SK-N-SH (cell line): ENCODE data around the gene YEATS4. TPM values are rescaled to one million over a fixed set of nuclear protein-coding genes. Genes with fewer than 3 reads are reported as not detected.

Experiments
- CTCF ChIA-PET: fragments of 300-600, 350-600 bp; formaldehyde crosslinking; extraction: SDS; loops from one replicate; lab custom pipeline; 2021; lab: Yijun Ruan, JAX
- POLR2A ChIA-PET: fragments of 350-600 bp; sonication (Branson Sonifier 250); formaldehyde crosslinking; extraction: SDS; loops from one replicate; lab custom pipeline; 2020; ENCODE audit warnings: antibody characterized with exemption, inconsistent platforms; lab: Yijun Ruan, JAX
- DNase-seq: peaks from one replicate; pipeline ENCODE4 v3.0.0; 2012
- H2AFZ ChIP-seq: fragments of 200-600 bp; sonication (generic); 2 replicates; pipeline ENCODE4 v1.8.1; 2016; ENCODE audit warnings: antibody characterized with exemption, mild to moderate bottlenecking, low read depth
- H3F3A ChIP-seq: fragments of 200-600 bp; sonication (generic); replicated peaks from 2 replicates; pipeline ENCODE3; 2016; ENCODE audit warnings: antibody characterized with exemption, mild to moderate bottlenecking; ENCODE audit not compliant: insufficient read depth
- H3K27ac ChIP-seq, 2 experiments: fragments of 200-500 bp in 1 of 2; fragments of 200-600 bp in 1 of 2; sonication (Bioruptor generic) in 1 of 2; sonication (generic), shearing (Covaris generic) in 1 of 2; 2 replicates each; pipeline versions ENCODE4 v1.5.1 to v1.6.1; 2014 to 2016; ENCODE audit warnings: low read depth in 2 of 2, inconsistent platforms in 1 of 2, low read length in 1 of 2, mild to moderate bottlenecking in 1 of 2, mixed read lengths in 1 of 2
- H3K27me3 ChIP-seq: fragments of 200-600 bp; sonication (generic), shearing (Covaris generic); 2 replicates; pipeline ENCODE4 v1.6.1; 2016; ENCODE audit warnings: mixed run types; ENCODE audit not compliant: insufficient read depth
- H3K36me3 ChIP-seq, 2 experiments: fragments of 200-500 bp in 1 of 2; fragments of 200-600 bp in 1 of 2; sonication (Bioruptor generic) in 1 of 2; sonication (generic) in 1 of 2; replicated peaks in 1 of 2; 2 replicates each; pipeline versions ENCODE3 to v1.5.1; 2014 to 2016; ENCODE audit warnings: low read length in 1 of 2, mild to moderate bottlenecking in 1 of 2; ENCODE audit not compliant: insufficient read depth in 2 of 2, control insufficient read depth in 1 of 2
- H3K4me1 ChIP-seq, 2 experiments: fragments of 200-500 bp in 1 of 2; fragments of 200-600 bp in 1 of 2; sonication (Bioruptor generic) in 1 of 2; sonication (generic), shearing (Covaris generic) in 1 of 2; 2 replicates each; pipeline versions ENCODE4 v1.5.1 to v1.6.1; 2014 to 2016; ENCODE audit warnings: low read depth in 1 of 2, low read length in 1 of 2, mixed run types in 1 of 2; ENCODE audit not compliant: insufficient read depth in 2 of 2, control insufficient read depth in 1 of 2
- H3K4me2 ChIP-seq: fragments of 200-600 bp; sonication (generic), shearing (Covaris generic); 2 replicates; pipeline ENCODE4 v1.6.1; 2017; ENCODE audit warnings: mixed run types
- H3K4me3 ChIP-seq, 2 experiments: fragments of 200-500 bp in 1 of 2; fragments of 200-600 bp in 1 of 2; sonication (Bioruptor generic) in 1 of 2; sonication (generic), shearing (Covaris generic) in 1 of 2; 2 replicates each; pipeline versions ENCODE4 v1.5.1 to v1.8.1; 2014 to 2016; ENCODE audit warnings: low read depth in 2 of 2, inconsistent platforms in 1 of 2, low read length in 1 of 2, mild to moderate bottlenecking in 1 of 2, mixed read lengths in 1 of 2, moderate library complexity in 1 of 2
- H3K79me2 ChIP-seq: fragments of 200-600 bp; sonication (generic); 2 replicates; pipeline ENCODE4 v1.8.1; 2017; ENCODE audit warnings: mild to moderate bottlenecking; ENCODE audit not compliant: insufficient read depth
- H3K9ac ChIP-seq: fragments of 200-600 bp; sonication (generic); 2 replicates; pipeline ENCODE4 v1.6.1; 2017; ENCODE audit warnings: mixed run types
- H3K9me2 ChIP-seq: fragments of 200-600 bp; sonication (generic); 2 replicates; pipeline ENCODE4 v1.6.1; 2017; ENCODE audit warnings: mixed run types
- H3K9me3 ChIP-seq: fragments of 200-600 bp; sonication (generic); 2 replicates; pipeline ENCODE4 v1.6.1; 2017; ENCODE audit warnings: mixed run types, mild to moderate bottlenecking, moderate library complexity
- H4K20me1 ChIP-seq: fragments of 200-600 bp; sonication (generic); 2 replicates; pipeline ENCODE4 v1.6.1; 2017; ENCODE audit warnings: mild to moderate bottlenecking, mixed run types; ENCODE audit not compliant: insufficient read depth
- EP300 ChIP-seq, 2 experiments: IDR thresholded peaks; 2 replicates each; pipeline versions ENCODE4 v1.4.0 to v1.6.1; 2012; ENCODE audit warnings: borderline replicate concordance in 1 of 2, low read depth in 1 of 2, low read length in 1 of 2
- FOXM1 ChIP-seq: IDR thresholded peaks from 2 replicates; pipeline ENCODE4 v1.4.0; 2012; ENCODE audit warnings: low read depth, mild to moderate bottlenecking
- GATA2 ChIP-seq: sonication (generic); formaldehyde crosslinking; IDR thresholded peaks from 2 replicates; pipeline ENCODE4 v1.5.0; 2020; ENCODE audit warnings: mild to moderate bottlenecking, missing genetic modification reagents
- MEF2A ChIP-seq: IDR thresholded peaks from 2 replicates; pipeline ENCODE4 v1.4.0; 2012; ENCODE audit warnings: low read depth, borderline replicate concordance
- RAD21 ChIP-seq: IDR thresholded peaks from 2 replicates; pipeline ENCODE4 v1.6.1; 2012; ENCODE audit warnings: mild to moderate bottlenecking, low read length
- REST ChIP-seq: IDR thresholded peaks from 2 replicates; pipeline ENCODE4 v1.6.1; 2012; ENCODE audit warnings: mild to moderate bottlenecking, low read depth, low read length, moderate library complexity
- RXRA ChIP-seq: IDR thresholded peaks from 2 replicates; pipeline ENCODE4 v1.4.0; 2012; ENCODE audit warnings: low read depth, mild to moderate bottlenecking, borderline replicate concordance
- SIN3A ChIP-seq: IDR thresholded peaks from 2 replicates; pipeline ENCODE4 v1.6.1; 2012; ENCODE audit warnings: low read depth, mild to moderate bottlenecking, low read length, moderate library complexity, borderline replicate concordance
- TAF1 ChIP-seq: IDR thresholded peaks from 2 replicates; pipeline ENCODE4 v1.6.1; 2012; ENCODE audit warnings: low read depth, mild to moderate bottlenecking, low read length, moderate library complexity, borderline replicate concordance
- TCF12 ChIP-seq: IDR thresholded peaks from 2 replicates; pipeline ENCODE4 v1.4.0; 2012
- WGBS: methylation state at CpG from one replicate; pipeline ENCODE4 v1.1.6; 2017; ENCODE audit warnings: low lambda C conversion rate; 5-methylcytosine and 5-hydroxymethylcytosine counted together
- polyA plus RNA-seq, 3 experiments: library from polyadenylated mRNA; depleted of rRNA; stranded (reverse); fragments of >200 nt; gene quantifications; 2 replicates each; pipeline ENCODE4 v1.2.3, GENCODE V29; 2012
- TF ChIP-seq, protein P1 (sequence below): IDR thresholded peaks from 2 replicates; pipeline ENCODE4 v1.4.0; 2012; ENCODE audit warnings: low read depth, borderline replicate concordance
- TF ChIP-seq, protein P2 (sequence below): fragments of 150-350 bp; IDR thresholded peaks from 2 replicates; pipeline ENCODE4 v1.6.1; 2017; ENCODE audit warnings: antibody characterized with exemption, low read length, low read depth, borderline replicate concordance
- TF ChIP-seq, protein P3 (sequence below): IDR thresholded peaks from 2 replicates; pipeline ENCODE4 v1.4.0; 2012; ENCODE audit warnings: low read depth, borderline replicate concordance

The YEATS4 gene
- polyA plus RNA-seq, 1 of the 3 experiments (the other 2 are of a cell fraction) = 11.4 TPM

DNA sequence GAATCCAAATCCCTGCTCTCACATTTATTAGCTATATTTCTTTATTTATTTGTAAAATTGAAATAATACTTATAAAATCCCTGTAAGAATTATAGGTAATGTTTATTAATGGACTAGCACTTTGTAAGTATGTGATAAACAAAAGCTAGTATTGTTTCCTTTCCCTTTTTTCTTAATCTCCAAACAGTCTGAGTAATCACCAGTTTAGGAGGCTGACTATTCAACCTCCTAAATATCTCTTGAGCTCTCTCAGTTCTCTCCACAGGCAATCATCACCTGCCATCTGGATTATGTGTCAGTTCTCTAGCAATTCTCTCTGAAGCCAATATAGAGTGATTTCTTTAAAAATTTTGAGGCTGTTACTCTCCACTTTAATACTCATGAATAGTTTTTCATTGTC, 20.6 kb upstream of the YEATS4 start:
- Histone ChIP-seq H3K9me3 (no peaks in the 10 kb centered on the region), H3K27ac (no peak overlapping the region), H3K27me3 (no peaks in the 10 kb centered on the region; the same call in 1 of the 2 replicates)
- no peak for TF ChIP-seq REST
- no peak for TF ChIP-seq EP300 (IDR thresholded peaks at IDR 0.05; ENCODE audit: borderline replicate concordance in 1 of 2, low read depth in 1 of 2, low read length in 1 of 2)
- TF ChIP-seq, all 33 proteins: peak for 0
- no peak for DNase-seq
- Histone ChIP-seq H2AFZ (no peak overlapping the region), H3K4me3 (no peak overlapping the region), H3K79me2 (no peaks in the 10 kb centered on the region), H3K4me1 (no peaks in the 10 kb centered on the region), H4K20me1 (no peaks in the 10 kb centered on the region), H3F3A (no peaks in the 10 kb centered on the region), H3K9ac (no peak overlapping the region), H3K4me2 (no peak overlapping the region), H3K36me3 (no peaks in the 10 kb centered on the region), H3K9me2 (no peaks in the 10 kb centered on the region)
- POLR2A ChIA-PET = no interaction called here
- CTCF ChIA-PET = interaction anchor here (1.1 to 1.4 kb wide), 2 partner anchors 20 to 106 kb away, joined by 3 read pairs; no protein-coding TSS in a partner anchor

- H3K4me1 ChIP-seq = no peaks in the 10 kb centered on the region
- no peak overlapping the region for H2AFZ ChIP-seq
- WGBS = 55% methylated on average over 2 of the region's 2 CpGs
- no peaks in the 10 kb centered on the region for H3K9me2 ChIP-seq
- ChIA-PET CTCF (interaction anchor here (0.9 kb wide), 1 partner anchor 49 kb away, joined by 3 read pairs; no protein-coding TSS in a partner anchor), POLR2A (no interaction called here)
- H4K20me1 ChIP-seq = no peaks in the 10 kb centered on the region
- H3K27me3 ChIP-seq = no peaks in the 10 kb centered on the region; the same call in 1 of the 2 replicates
- no peaks in the 10 kb centered on the region for H3F3A ChIP-seq
- H3K9me3 ChIP-seq = no peaks in the 10 kb centered on the region
- no peak overlapping the region for H3K4me2 ChIP-seq
- no peak overlapping the region for H3K27ac ChIP-seq
- DNase-seq = no peak
- H3K4me3 ChIP-seq = no peak overlapping the region
- no peaks in the 10 kb centered on the region for H3K36me3 ChIP-seq
- no peak overlapping the region for H3K9ac ChIP-seq
- TF ChIP-seq SIN3A (no peak), FOXM1 (no peak), MEF2A (no peak), TCF12 (no peak), TAF1 (no peak), RXRA (no peak), REST (no peak), GATA2 (CRISPR knock-in tag) (no peak), RAD21 (no peak)
- TF ChIP-seq, protein P1, sequence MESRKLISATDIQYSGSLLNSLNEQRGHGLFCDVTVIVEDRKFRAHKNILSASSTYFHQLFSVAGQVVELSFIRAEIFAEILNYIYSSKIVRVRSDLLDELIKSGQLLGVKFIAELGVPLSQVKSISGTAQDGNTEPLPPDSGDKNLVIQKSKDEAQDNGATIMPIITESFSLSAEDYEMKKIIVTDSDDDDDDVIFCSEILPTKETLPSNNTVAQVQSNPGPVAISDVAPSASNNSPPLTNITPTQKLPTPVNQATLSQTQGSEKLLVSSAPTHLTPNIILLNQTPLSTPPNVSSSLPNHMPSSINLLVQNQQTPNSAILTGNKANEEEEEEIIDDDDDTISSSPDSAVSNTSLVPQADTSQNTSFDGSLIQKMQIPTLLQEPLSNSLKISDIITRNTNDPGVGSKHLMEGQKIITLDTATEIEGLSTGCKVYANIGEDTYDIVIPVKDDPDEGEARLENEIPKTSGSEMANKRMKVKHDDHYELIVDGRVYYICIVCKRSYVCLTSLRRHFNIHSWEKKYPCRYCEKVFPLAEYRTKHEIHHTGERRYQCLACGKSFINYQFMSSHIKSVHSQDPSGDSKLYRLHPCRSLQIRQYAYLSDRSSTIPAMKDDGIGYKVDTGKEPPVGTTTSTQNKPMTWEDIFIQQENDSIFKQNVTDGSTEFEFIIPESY = no peak
- TF ChIP-seq, protein P2, sequence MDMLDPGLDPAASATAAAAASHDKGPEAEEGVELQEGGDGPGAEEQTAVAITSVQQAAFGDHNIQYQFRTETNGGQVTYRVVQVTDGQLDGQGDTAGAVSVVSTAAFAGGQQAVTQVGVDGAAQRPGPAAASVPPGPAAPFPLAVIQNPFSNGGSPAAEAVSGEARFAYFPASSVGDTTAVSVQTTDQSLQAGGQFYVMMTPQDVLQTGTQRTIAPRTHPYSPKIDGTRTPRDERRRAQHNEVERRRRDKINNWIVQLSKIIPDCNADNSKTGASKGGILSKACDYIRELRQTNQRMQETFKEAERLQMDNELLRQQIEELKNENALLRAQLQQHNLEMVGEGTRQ = no peak
- TF ChIP-seq, protein P3, sequence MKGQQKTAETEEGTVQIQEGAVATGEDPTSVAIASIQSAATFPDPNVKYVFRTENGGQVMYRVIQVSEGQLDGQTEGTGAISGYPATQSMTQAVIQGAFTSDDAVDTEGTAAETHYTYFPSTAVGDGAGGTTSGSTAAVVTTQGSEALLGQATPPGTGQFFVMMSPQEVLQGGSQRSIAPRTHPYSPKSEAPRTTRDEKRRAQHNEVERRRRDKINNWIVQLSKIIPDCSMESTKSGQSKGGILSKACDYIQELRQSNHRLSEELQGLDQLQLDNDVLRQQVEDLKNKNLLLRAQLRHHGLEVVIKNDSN = no peak
- TF ChIP-seq, all 33 proteins: peak for 0
- no peaks in the 10 kb centered on the region for H3K79me2 ChIP-seq
These were observed 19.5 kb upstream of the YEATS4 start for GRCh38 chr12:69339999-69340398.
